K562 (cell line): ENCODE results near the gene HS3ST4. TPM values are rescaled to one million over a fixed set of nuclear protein-coding genes. Genes with fewer than 3 reads are reported as not detected.

Experiments used
- ATAC-seq: fragments of 200-7000 bp; cut with Tn5 transposase; 3 replicates; pipeline ENCODE4 v1.9.1; 2020; ENCODE audit warnings: moderate library complexity
- BruUV-seq: library from RNA; stranded (reverse); fragments of 400-500 nt; replicated peaks from 2 replicates; lab custom pipeline; 2021; lab: Mats Ljungman, UMichigan
- CTCF ChIA-PET: fragments of 300-600 bp; formaldehyde crosslinking; extraction: SDS; loops from one replicate; lab custom pipeline; 2021; ENCODE audit warnings: low intra/inter-chr PET ratio; lab: Yijun Ruan, JAX
- POLR2A ChIA-PET: fragments of 300-600, 350-650 bp; sonication (Branson Sonifier 250); formaldehyde crosslinking; extraction: SDS; loops from one replicate; lab custom pipeline; 2021; ENCODE audit warnings: antibody characterized with exemption, inconsistent platforms; lab: Yijun Ruan, JAX
- DNase-seq, 4 experiments: peaks; one replicate each; pipeline versions ENCODE4 v3.0.0 to v3.0.0-alpha.2; 2011 to 2018; ENCODE audit warnings: low spot score in 3 of 4, mixed read lengths in 3 of 4; ENCODE audit errors: extremely low read depth in 1 of 4
- FAIRE-seq: peaks from 2 replicates; lab custom pipeline; 2011; peaks lifted over from hg19 to GRCh38; lab: Jason Lieb, UNC
- H2AFZ ChIP-seq: 2 replicates; pipeline ENCODE4 v1.6.0; 2011; ENCODE audit warnings: low read depth, low read length, control low read depth, inconsistent platforms
- H3K27ac ChIP-seq: fragments of 200-600 bp; 3 replicates; pipeline ENCODE4 v1.8.0; 2011; ENCODE audit warnings: low read depth, mild to moderate bottlenecking, control low read depth, inconsistent platforms, low read length, moderate library complexity, mixed read lengths; ENCODE audit errors: extremely low read depth
- H3K27me3 ChIP-seq, 2 experiments: fragments of 300-600 bp in 1 of 2; 2 replicates in 1 of 2; 3 replicates in 1 of 2; pipeline versions ENCODE4 v1.6.0 to v1.8.0; 2011; ENCODE audit warnings: inconsistent platforms in 2 of 2, low read length in 2 of 2, mild to moderate bottlenecking in 1 of 2, mixed read lengths in 1 of 2, moderate library complexity in 1 of 2; ENCODE audit not compliant: control insufficient read depth in 2 of 2, insufficient read depth in 2 of 2
- H3K36me3 ChIP-seq: fragments of 300-600 bp; 3 replicates; pipeline ENCODE4 v1.8.0; 2011; ENCODE audit warnings: mild to moderate bottlenecking, low read length, inconsistent platforms; ENCODE audit not compliant: control insufficient read depth, insufficient read depth
- H3K4me1 ChIP-seq, 2 experiments: fragments of 200-600 bp in 1 of 2; replicated peaks in 1 of 2; 2 replicates in 1 of 2; 3 replicates in 1 of 2; pipeline versions ENCODE4 v1.5.1 to v1.8.0; 2011; ENCODE audit warnings: inconsistent platforms in 2 of 2, low read length in 2 of 2, mild to moderate bottlenecking in 1 of 2, mixed read lengths in 1 of 2, moderate library complexity in 1 of 2; ENCODE audit not compliant: control insufficient read depth in 2 of 2, insufficient read depth in 2 of 2
- H3K4me2 ChIP-seq: 2 replicates; pipeline ENCODE4 v1.6.1; 2011; ENCODE audit warnings: low read length, control low read depth, inconsistent platforms, mixed read lengths; ENCODE audit not compliant: insufficient read depth
- H3K4me3 ChIP-seq: fragments of 200-600 bp; sonication (generic), shearing (Covaris generic); 2 replicates; pipeline ENCODE4 v1.5.1; 2016; ENCODE audit warnings: control low read depth, inconsistent platforms
- H3K79me2 ChIP-seq: fragments of 200-600 bp; 3 replicates; pipeline ENCODE4 v1.8.0; 2011; ENCODE audit warnings: low read length, inconsistent platforms; ENCODE audit not compliant: control insufficient read depth, insufficient read depth
- H3K9ac ChIP-seq, 2 experiments: 2 replicates each; pipeline versions ENCODE4 v1.6.0 to v1.6.1; 2011; ENCODE audit warnings: low read depth in 2 of 2, low read length in 2 of 2, control low read depth in 1 of 2, inconsistent platforms in 1 of 2, mild to moderate bottlenecking in 1 of 2, mixed read lengths in 1 of 2; ENCODE audit not compliant: insufficient read depth in 1 of 2
- H3K9me1 ChIP-seq: one replicate; pipeline ENCODE4 v1.6.0; 2011; ENCODE audit warnings: inconsistent platforms, mild to moderate bottlenecking, low read length, moderate library complexity; ENCODE audit not compliant: control insufficient read depth, insufficient read depth
- H3K9me3 ChIP-seq: replicated peaks from 2 replicates; pipeline ENCODE4 v1.5.1; 2011; ENCODE audit warnings: low read depth, low read length, inconsistent platforms; ENCODE audit not compliant: control insufficient read depth, insufficient read depth
- H4K20me1 ChIP-seq: replicated peaks from 2 replicates; pipeline ENCODE4 v1.6.1; 2011; ENCODE audit warnings: low read length, inconsistent platforms, mixed read lengths; ENCODE audit not compliant: control insufficient read depth, insufficient read depth
- GABPA ChIP-seq: fragments of 200-800 bp; sonication (Bioruptor generic); conservative IDR thresholded peaks from 2 replicates; pipeline ENCODE4 v1.6.1; 2016; ENCODE audit warnings: low read depth, missing genetic modification characterization, missing compliant biosample characterization
- NCOA6 ChIP-seq: fragments of 450-650 bp; IDR thresholded peaks from 2 replicates; pipeline ENCODE4 v1.6.1; 2017; ENCODE audit warnings: mild to moderate bottlenecking
- RBBP5 ChIP-seq: fragments of 200-600 bp; sonication (generic); IDR thresholded peaks from 2 replicates; pipeline ENCODE4 v1.6.1; 2012; ENCODE audit warnings: borderline replicate concordance, mild to moderate bottlenecking, low read length, control low read depth, inconsistent platforms; ENCODE audit not compliant: insufficient read depth, poor library complexity, severe bottlenecking
- RBM39 ChIP-seq: fragments of 200-400 bp; formaldehyde crosslinking; optimal IDR thresholded peaks from 2 replicates; pipeline ENCODE3; 2018; ENCODE audit warnings: low read depth, low read length
- TSC22D4 ChIP-seq: fragments of 450-650 bp; IDR thresholded peaks from 2 replicates; pipeline ENCODE4 v1.6.1; 2016; ENCODE audit warnings: missing genetic modification characterization, missing biosample characterization, control low read depth
- ZFP30 ChIP-seq: fragments of 250-450 bp; sonication (Bioruptor Pico); IDR thresholded peaks from 2 replicates; pipeline ENCODE4 v1.8.0; 2022; ENCODE audit warnings: moderate library complexity, mild to moderate bottlenecking, inconsistent platforms, borderline replicate concordance
- ZNF316 ChIP-seq: fragments of 450-650 bp; IDR thresholded peaks from 2 replicates; pipeline ENCODE4 v1.6.1; 2016
- WGBS: fragments of 100-300 bp; shearing (Covaris generic); methylation state at CpG from one replicate; pipeline ENCODE4 v1.1.6; 2016; ENCODE audit warnings: low coverage, mixed read lengths; ENCODE audit not compliant: insufficient coverage; ENCODE audit errors: missing lambda C conversion rate; 5-methylcytosine and 5-hydroxymethylcytosine counted together
- in situ Hi-C: fragments of 300-500 bp; cut with MboI; formaldehyde crosslinking; loops from 4 replicates; pipeline ENCODE4 v1.15.0; 2018; ENCODE audit warnings: inconsistent platforms, mixed read lengths
- intact Hi-C: fragments of 100-400 bp; cut with micrococcal nuclease; formaldehyde crosslinking; loops from 2 replicates; pipeline ENCODE4 v1.14.2; 2022
- polyA plus RNA-seq, 8 experiments: library from polyadenylated mRNA; depleted of rRNA in 4 of 8; stranded (reverse) in 5 of 8; unstranded in 3 of 8; fragments of >200 nt; fragmentation: Nextera tagmentation in 2 of 8; fragmentation: Illumina TruSeq in 1 of 8; extraction: Ambion mirVana in 2 of 8; extraction: Trizol in 1 of 8; gene quantifications; 2 replicates each; pipeline versions ENCODE4 v1.2.1 to v1.2.3, GENCODE V29; 2011 to 2014; ENCODE audit warnings: inconsistent platforms in 1 of 8, missing spikeins in 1 of 8
- total RNA-seq, 7 experiments: library from RNA; depleted of rRNA in 6 of 7; stranded (reverse); fragments of >200 nt in 6 of 7; fragmentation: Illumina TruSeq in 2 of 7; extraction: Trizol in 2 of 7; gene quantifications; 2 replicates each; pipeline versions ENCODE4 v1.2.1 to v1.2.3, GENCODE V29; 2011 to 2021; ENCODE audit warnings: low replicate concordance in 1 of 7
- TF ChIP-seq, protein P1 (sequence below): IDR thresholded peaks from 3 replicates; pipeline ENCODE4 v1.6.1; 2011; ENCODE audit warnings: borderline replicate concordance, mild to moderate bottlenecking; ENCODE audit not compliant: insufficient read length, insufficient read depth
- TF ChIP-seq, protein P2 (sequence below): sonication (generic); formaldehyde crosslinking; IDR thresholded peaks from 2 replicates; pipeline ENCODE4 v1.8.1; 2022; ENCODE audit warnings: missing genetic modification reagents

HS3ST4 gene
- total and polyA plus RNA-seq, 9 of the 15 experiments (the other 6 are each of a cell fraction or from before 2014, with no cell fraction given), result not detected

DNA sequence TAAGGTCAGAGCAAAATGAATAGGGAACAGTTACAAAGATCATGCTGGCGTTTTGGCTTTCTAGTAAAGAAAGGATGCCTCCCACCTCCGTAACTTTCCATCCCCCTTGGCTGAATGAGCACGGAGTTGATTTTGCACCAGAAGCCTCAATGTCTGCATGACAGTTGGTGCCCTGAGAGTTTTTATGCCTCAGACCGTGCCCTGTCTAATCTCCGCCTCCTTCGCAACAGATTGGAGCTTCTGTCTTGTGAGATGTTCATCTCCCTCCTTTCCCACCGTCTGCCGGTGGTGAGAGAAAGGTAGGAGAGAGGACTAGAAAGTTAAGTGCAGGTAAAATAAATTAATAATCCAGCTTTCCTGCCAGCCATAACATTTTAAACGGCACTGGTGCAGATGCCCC is 1.9 kb downstream of the HS3ST4 start:
- Histone ChIP-seq H3K27ac (no peak overlapping the region), H3K9ac (no peak overlapping the region), H4K20me1 (0 out of 2 replicates have a peak, but pooled peaks cover 3% of the 10 kb centered on the region), H2AFZ (no peak overlapping the region), H3K4me1 (0 out of 5 replicates have a peak, but pooled peaks cover 0 to 5% of the 10 kb centered on the region in 2 experiments), H3K79me2 (no peaks in the 10 kb centered on the region), H3K4me3 (no peak overlapping the region), H3K9me3 (no peaks in the 10 kb centered on the region), H3K27me3 (peaks cover 11 to 34% of the 10 kb centered on the region in 2 experiments; a peak in 3 of 5 replicates), H3K4me2 (no peak overlapping the region), H3K9me1 (no peaks in the 10 kb centered on the region), H3K36me3 (no peaks in the 10 kb centered on the region)
- CTCF ChIA-PET, result no interaction called here
- no TSS peak for BruUV-seq
- 10% methylated on average over 9 of the region's 9 CpGs for WGBS
- ATAC-seq (no peak), DNase-seq (no peak), FAIRE-seq (no peak)
- POLR2A ChIA-PET, result no interaction called here
- TF ChIP-seq ZNF316 (no peak), RBBP5 (no peak), GABPA (no peak), NCOA6 (no peak), TSC22D4 (tag) (no peak), ZFP30 (CRISPR knock-in tag) (no peak), RBM39 (no peak)
- TF ChIP-seq, protein P1, sequence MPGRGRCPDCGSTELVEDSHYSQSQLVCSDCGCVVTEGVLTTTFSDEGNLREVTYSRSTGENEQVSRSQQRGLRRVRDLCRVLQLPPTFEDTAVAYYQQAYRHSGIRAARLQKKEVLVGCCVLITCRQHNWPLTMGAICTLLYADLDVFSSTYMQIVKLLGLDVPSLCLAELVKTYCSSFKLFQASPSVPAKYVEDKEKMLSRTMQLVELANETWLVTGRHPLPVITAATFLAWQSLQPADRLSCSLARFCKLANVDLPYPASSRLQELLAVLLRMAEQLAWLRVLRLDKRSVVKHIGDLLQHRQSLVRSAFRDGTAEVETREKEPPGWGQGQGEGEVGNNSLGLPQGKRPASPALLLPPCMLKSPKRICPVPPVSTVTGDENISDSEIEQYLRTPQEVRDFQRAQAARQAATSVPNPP, result no peak
- TF ChIP-seq, protein P2, sequence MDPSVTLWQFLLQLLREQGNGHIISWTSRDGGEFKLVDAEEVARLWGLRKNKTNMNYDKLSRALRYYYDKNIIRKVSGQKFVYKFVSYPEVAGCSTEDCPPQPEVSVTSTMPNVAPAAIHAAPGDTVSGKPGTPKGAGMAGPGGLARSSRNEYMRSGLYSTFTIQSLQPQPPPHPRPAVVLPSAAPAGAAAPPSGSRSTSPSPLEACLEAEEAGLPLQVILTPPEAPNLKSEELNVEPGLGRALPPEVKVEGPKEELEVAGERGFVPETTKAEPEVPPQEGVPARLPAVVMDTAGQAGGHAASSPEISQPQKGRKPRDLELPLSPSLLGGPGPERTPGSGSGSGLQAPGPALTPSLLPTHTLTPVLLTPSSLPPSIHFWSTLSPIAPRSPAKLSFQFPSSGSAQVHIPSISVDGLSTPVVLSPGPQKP (CRISPR knock-in tag), result no peak
- in situ Hi-C loops (no loop called here), intact Hi-C loops (no loop called here)
